ENCODE results near the gene CRIP2. TPM values are rescaled to one million over a fixed set of nuclear protein-coding genes. Genes with fewer than 3 reads are reported as not detected.

The CRIP2 gene
- total and polyA plus RNA-seq, 8 donors: 143 to 229 (median 181) TPM

DNA sequence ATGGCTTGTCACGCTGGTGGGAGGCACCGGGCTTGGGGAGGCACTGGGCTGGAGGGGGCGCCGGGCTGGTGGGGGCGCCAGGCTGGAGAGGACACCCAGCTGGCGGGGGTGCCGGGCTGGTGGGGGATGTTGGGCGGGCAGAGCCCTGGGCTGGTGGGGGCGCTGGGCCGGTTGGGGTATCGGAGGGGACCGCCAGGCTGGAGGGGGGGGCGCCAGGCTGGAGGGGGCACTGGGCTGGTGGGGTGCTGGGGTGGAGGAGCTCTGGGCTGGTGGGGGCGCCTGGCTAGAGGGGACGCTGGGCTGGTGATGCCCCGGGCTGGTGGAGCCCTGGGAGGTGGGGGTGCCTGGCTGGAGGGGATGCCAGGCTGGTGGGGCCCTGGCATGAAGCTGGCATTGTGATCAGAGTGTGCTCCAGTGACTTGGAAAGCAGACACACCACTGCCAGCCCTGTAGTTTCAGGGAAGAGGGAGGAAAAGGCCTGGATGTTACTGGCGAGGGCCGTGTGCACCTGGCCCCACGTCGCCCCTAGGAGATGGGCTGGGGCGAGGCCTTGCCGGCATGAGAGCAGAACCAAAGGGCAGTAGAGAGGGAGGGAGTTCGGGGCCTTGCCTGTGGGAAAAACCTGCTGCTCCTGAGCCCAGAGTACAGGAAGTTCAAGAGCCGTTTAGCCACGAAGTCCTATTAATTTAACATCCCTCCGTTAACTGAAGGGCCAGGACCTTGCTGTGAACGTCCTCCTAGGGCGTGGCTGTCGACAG is 29.5 kb downstream of the CRIP2 start:
- DNase-seq (peak in 2 of 4 donors; percentile 29 to 80), ATAC-seq (no peak)
- H3K27ac ChIP-seq: no peak overlapping the region
- TF ChIP-seq, protein P1, sequence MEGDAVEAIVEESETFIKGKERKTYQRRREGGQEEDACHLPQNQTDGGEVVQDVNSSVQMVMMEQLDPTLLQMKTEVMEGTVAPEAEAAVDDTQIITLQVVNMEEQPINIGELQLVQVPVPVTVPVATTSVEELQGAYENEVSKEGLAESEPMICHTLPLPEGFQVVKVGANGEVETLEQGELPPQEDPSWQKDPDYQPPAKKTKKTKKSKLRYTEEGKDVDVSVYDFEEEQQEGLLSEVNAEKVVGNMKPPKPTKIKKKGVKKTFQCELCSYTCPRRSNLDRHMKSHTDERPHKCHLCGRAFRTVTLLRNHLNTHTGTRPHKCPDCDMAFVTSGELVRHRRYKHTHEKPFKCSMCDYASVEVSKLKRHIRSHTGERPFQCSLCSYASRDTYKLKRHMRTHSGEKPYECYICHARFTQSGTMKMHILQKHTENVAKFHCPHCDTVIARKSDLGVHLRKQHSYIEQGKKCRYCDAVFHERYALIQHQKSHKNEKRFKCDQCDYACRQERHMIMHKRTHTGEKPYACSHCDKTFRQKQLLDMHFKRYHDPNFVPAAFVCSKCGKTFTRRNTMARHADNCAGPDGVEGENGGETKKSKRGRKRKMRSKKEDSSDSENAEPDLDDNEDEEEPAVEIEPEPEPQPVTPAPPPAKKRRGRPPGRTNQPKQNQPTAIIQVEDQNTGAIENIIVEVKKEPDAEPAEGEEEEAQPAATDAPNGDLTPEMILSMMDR (IDR thresholded peaks at IDR 0.05): no peak
- no peaks in the 10 kb centered on the region for H3K4me1 ChIP-seq
- H3K4me3 ChIP-seq: no peak overlapping the region
- H3K27me3 ChIP-seq: peaks cover 0 to 20% of the 10 kb centered on the region in 2 donors
- H3K9me3 ChIP-seq: no peaks in the 10 kb centered on the region
- intact Hi-C loops (cut with DNase I): no loop called here
- H3K36me3 ChIP-seq: peaks cover 0 to 3% of the 10 kb centered on the region in 2 donors

DNA sequence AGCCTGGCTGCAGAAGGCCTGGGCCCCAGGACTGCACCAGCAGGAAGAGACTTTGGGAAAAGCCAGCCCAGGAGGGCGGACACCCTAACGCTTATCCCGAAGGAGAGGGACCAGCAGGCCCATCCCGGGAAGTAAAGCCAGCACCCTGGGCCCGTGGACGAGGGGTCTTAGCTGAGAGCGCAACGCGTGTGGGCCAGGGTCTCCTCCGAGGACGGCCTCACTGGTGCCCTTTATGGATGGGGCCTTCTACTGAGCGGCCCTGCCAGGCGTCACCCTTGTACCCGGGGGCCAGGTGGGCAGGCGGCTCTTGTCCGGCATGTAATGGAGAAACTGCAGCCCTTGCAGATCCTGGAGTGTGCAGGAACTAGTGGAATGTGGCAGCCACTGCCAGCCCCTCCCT is 30.5 kb downstream of the CRIP2 start:
- H3K27ac ChIP-seq: no peak overlapping the region
- intact Hi-C loops (cut with DNase I): no loop called here
- peaks cover 0 to 30% of the 10 kb centered on the region in 2 donors for H3K27me3 ChIP-seq
- TF ChIP-seq, protein P1 (IDR thresholded peaks at IDR 0.05): no peak
- H3K9me3 ChIP-seq: no peaks in the 10 kb centered on the region
- DNase-seq: peak in 2 of 4 donors; percentile 22 to 70
- ATAC-seq: no peak
- no peaks in the 10 kb centered on the region for H3K36me3 ChIP-seq
- no peak overlapping the region for H3K4me3 ChIP-seq
- H3K4me1 ChIP-seq: no peaks in the 10 kb centered on the region

DNA sequence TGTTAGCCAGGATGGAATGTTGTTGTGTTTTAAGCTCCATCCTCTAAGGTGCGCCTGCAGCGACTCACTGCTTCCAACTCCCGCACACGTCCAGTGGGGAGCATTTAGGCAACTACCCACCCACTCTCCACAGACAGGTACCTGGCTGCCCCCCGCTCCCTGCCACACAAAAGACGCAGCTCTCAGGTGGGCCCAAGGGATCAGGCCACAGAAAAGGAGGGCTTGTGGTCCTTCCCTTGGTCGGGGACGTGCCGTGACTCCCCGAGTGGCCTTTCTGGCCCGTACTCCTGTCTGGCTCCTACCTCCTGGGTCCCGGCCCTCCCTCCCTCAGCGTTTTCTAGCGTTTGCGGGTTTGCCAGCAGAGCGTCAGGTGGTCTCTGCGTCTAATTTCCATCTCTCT is 32.6 kb downstream of the CRIP2 start:
- H3K9me3 ChIP-seq: no peaks in the 10 kb centered on the region
- ATAC-seq (no peak), DNase-seq (peak in 2 of 4 donors; percentile 5 to 49)
- no peak overlapping the region for H3K4me3 ChIP-seq
- peaks cover 4 to 51% of the 10 kb centered on the region in 2 donors for H3K27me3 ChIP-seq
- H3K36me3 ChIP-seq: no peaks in the 10 kb centered on the region
- TF ChIP-seq, protein P1 (IDR thresholded peaks at IDR 0.05): no peak
- H3K4me1 ChIP-seq: no peaks in the 10 kb centered on the region
- no peak overlapping the region for H3K27ac ChIP-seq
- intact Hi-C loops (cut with DNase I): no loop called here

DNA sequence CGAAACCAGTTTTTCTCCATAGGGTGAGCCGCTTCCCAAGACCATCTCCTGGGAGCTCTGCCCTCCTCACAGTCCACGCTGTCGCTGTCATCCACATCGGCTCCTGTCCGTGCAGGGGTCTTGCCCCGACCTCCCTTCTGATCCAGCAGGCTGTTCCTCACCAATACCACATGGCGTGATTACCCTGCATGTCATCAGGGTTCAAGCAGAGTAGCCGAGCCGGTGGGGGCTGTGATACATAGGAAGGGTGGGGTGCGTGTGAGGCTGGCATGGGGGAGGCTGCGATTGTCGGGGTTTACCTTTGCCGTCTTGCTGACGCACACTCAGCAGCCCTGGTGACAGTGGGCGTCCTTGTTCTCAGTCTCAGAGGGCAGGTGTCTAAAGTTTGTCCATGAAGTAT is 33.4 kb downstream of the CRIP2 start:
- Histone ChIP-seq H3K4me3 (no peak overlapping the region), H3K9me3 (no peaks in the 10 kb centered on the region), H3K36me3 (no peaks in the 10 kb centered on the region), H3K4me1 (no peaks in the 10 kb centered on the region), H3K27me3 (peaks cover 4 to 60% of the 10 kb centered on the region in 2 donors), H3K27ac (no peak overlapping the region)
- intact Hi-C loops (cut with DNase I): no loop called here
- ATAC-seq (no peak), DNase-seq (peak in 2 of 4 donors; percentile 27 to 39)
- TF ChIP-seq, protein P1 (IDR thresholded peaks at IDR 0.05): no peak

DNA sequence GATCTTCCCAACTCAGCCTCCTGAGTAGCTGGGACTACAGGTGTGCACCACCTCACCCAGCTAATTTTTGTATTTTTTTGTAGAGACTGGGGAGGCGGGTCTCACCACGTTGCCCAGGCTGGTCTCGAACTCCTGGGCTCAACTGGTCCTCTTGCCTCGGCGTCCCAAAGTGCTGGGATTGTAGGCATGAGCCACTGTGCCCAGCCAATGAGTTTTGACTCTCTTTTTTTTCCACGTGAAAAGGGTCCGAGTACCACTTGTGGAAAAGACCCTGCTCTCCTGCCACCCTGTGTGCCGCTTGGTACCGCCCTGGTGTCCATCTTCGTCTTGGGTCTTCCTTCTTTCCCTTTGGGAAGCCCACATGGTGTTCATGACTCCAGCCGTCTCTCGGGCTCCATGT is 34.0 kb downstream of the CRIP2 start:
- no peak for ATAC-seq
- Histone ChIP-seq H3K9me3 (no peaks in the 10 kb centered on the region), H3K27ac (no peak overlapping the region), H3K4me1 (no peaks in the 10 kb centered on the region), H3K4me3 (no peak overlapping the region), H3K27me3 (peaks cover 4 to 65% of the 10 kb centered on the region in 2 donors), H3K36me3 (no peaks in the 10 kb centered on the region)
- TF ChIP-seq, protein P1 (IDR thresholded peaks at IDR 0.05): no peak
- peak in 2 of 4 donors; percentile 10 to 35 for DNase-seq
- intact Hi-C loops (cut with DNase I): no loop called here

Data from left lung (tissue), 10 donors.